Renal cortical epithelial cell (primary cell): ENCODE data around the gene STMN3. TPM values are rescaled to one million over a fixed set of nuclear protein-coding genes. Genes with fewer than 3 reads are reported as not detected.

Experiments
- DNase-seq: peaks from one replicate; pipeline ENCODE4 v3.0.0-alpha.2; 2011; ENCODE audit warnings: low read depth
- total RNA-seq: library from RNA; depleted of rRNA; stranded (reverse); fragments of >200 nt; gene quantifications from 2 replicates; pipeline ENCODE4 v1.2.3, GENCODE V29; 2014

The STMN3 gene
- 17.9 and 30.9 TPM in 2 replicates for total RNA-seq

DNA sequence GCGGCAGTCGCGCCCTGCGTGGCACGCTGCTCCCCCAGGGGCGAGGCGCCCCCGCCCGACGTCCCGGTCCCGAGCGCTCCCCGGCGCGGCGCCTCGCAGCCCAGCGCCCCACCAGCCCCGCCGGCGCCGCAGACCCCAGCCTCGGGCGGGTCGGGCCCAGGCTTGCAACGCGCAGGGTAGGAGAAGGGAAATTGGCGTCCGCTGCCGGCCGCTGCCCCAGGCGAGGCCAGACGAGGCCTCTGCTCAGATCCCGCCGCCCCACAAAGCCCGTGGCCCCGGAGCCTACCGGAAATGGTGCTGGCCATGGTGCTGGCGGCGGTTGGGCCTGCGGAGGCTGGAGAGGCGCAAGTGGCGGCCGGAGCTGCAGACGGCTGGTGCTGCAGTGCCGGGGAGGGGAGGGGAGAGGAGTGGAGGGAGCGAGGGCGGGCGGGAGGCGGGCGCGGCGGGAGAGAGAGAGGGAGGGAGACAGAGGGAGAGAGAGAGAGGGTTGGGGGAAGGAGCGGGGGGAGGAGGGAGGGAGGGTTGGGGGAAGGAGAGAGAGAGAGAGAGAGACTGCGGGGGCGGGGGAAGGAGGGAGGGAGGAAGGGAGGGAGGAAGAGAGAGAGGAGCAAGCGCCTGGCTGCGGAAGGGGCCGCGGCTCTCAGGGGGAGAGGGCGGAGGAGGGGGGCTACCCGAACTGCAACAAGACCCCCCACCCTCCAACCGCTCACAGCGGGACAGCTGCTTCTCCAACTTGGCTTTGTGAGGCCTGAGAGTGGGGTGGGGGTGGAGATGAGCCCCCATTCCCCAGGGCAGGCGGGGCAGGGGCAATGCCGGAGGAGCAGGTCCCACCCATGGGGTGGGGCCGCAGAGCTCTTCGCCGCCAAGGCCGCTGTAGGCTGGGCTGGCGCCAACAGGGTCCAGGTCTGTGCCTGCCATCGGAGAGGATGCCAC lies at the start of gene STMN3:
Gene STMN3 (minus strand): TSS at position 384 of the 933 bp plus-strand sequence. CDS start 79 bp downstream, at position 305.
- DNase-seq = peak; percentile 72

DNA sequence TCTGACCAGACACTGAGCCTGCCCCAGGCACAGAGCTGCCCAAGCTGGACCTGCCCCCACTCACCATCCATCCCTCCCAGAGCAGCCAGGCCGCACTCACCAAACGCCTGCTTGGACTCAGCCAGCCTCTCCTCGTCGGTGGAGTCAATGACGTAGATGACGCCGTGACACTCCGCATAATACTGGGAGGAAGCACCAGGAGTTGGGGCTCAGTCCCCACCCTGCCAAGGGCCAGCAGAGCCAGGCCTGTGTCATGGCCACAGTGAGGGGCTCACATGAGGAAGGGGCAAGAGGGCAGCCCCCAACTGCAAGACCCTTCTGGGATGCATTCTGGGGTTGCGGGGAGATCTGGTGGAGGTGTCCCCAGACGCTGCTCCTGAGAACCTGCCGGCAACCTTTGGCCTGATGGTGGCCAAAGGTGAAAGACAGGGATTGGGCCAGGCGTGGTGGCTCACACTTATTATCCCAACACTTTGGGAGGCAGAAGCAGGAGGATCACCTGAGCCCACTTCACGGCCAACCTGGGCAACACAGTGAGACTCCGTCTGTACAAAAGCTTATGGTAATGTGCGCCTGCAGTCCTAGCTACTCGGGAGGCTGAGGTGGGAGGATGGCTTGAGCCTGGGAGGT lies 48.9 kb upstream of the STMN3 start:
- DNase-seq = no peak

DNA sequence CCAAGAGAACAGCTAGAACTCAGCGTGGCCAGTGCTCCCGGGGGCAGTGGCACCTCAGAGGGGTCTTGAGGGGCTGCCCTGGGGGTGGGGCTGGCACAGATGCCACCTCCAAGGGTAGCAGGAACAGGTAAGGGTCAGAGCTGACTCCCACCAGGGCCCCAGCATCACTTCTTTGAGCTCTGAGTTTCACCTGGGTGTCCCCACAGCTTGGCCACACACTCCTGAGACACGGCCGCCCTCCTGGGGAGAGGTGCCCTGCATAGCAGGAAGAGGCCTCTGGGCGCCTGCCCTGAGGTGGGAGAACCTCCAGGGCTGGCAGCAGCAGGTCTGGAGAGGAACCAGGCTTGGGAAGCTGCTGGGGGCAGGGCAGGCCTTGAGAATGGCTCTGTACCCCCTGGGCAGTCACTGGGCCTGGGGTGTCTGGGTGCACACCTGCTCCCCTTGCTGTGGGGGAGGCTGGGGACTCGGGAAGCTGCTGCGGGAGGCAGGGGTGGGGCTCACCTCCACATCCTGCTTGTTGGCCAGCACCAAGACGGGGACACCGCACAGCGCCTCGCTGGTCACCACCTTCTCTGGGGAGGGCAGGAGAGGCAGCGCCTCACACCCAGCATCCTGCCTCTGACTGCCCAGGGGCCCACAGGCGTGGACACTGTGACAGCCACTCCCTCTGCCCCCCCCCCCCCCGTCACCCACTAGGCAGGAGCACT lies 48.3 kb upstream of the STMN3 start:
- no peak for DNase-seq

DNA sequence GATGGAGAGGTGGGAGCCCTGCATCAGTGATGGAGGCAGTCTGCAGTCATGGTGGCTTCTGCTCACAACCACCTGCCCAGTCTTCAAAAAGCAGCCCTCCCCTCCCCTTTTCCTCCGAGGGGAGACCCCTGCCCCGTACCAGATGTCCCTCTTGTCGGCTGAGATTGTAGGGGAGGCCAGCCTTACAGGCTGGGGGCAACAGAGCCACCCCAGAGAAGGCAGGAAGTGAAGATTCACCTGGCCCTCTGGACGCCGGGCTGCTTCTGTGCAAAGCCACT lies 47.8 kb upstream of the STMN3 start:
- no peak for DNase-seq

DNA sequence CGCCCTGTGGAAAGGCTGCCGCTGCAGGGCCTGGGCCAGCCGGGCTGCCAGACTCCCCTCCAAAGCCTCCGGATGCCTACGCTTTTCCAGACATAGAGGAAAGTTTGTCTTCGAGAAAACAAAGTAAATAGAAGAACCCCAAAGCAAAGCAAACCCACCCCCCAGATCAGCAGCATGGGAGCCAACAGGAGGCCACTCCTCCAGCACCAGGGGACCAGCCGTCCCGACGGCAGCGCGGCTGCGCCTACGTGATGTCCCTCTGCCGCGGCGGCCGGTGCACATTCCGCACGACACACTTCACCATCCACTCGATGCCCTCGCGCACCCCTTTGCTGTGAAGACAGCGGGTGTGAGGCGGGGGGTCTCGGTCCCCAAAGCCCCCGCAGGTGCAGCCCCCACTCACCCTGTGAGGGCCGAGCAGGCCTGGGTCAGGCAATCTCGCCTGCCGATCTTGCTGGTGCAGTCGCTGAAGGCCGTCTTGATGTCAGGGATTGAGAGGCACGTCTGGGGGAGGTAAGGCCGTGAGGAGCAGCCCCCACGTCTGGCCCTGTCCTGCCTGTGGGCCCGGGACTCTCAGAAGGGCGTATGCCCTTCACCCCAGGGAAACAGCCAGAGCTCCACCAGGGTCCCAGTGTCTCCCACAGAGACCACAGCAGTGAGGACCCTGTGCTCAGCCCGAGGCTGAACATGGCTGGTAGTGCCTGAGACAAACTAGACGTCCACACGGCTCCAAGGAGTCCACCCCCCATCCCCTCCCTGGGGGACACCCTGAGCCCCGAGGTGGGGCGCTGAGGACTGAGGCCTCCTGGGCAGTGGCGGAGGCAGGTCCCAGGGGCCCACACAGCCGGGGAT lies 47.2 kb upstream of the STMN3 start:
- DNase-seq = no peak

DNA sequence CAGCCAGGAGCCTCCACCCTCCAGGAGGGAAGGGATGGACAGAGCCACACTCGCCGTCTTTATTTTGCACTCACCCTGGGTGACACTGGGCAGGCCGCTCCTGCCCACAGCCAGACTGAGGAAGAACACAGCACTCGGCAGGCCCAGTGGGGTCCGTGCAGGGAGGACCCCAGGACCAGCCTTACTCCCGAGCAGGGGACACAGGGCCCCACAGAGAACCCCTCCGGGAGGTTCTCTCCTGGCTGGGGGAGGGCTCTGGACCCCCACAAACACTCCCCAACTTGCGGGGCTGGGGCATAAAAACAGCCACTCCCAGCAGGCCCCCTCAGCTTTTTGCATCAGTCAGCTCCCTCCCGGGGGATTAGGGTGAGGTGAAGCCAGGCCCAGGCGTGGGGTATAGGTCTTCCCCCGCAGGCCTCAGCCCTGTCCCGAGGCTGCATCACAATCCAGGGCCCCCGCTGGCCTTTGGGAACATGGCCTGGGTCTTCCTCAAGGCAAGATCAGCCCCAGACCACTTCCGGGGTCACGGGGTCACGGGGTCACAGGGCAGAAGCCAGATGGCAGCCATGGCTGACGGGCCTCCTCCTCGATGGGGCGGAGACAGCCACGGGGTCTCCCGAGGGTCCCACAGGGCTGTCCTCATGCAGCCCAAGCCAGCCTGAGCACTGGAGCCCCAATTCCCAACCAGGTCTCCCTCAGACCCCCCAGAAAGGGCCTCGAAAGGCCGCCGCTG lies 46.4 kb upstream of the STMN3 start:
- DNase-seq = no peak

DNA sequence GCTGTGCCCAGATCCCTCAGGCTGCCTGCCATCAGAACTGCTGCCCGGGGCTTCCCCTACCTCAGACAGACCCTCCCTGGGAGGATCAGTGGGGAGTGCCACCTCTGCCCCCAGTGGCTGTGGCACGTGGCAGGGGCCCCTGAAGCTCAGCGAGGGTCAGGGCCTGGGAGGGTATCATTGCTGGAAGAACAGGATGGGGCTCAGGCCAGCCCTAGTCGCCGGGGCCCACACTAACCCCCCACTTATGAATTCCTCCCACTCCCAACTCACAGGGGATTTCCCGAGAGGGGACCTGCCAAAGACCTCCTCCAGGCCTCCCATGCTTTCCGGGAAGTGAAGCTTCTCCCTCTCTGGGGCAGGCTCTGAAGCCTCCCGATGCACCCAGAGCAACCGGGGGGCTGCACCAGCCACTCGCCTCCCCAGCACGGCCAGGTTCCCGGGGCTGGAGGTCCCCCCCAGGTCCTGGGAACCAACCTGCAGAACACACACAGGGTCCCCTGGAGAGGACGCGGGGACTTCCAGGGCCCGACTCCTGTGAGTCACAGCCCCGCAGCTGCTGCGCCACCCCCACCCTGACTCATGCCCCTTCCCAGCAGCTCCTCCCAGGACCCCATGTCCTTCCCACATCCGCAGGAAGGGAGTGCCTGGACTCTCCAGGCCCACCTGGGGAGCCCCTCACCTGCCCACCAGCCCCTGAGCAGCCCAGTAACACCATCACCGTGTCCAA lies 45.7 kb upstream of the STMN3 start:
- DNase-seq = peak; percentile 88

DNA sequence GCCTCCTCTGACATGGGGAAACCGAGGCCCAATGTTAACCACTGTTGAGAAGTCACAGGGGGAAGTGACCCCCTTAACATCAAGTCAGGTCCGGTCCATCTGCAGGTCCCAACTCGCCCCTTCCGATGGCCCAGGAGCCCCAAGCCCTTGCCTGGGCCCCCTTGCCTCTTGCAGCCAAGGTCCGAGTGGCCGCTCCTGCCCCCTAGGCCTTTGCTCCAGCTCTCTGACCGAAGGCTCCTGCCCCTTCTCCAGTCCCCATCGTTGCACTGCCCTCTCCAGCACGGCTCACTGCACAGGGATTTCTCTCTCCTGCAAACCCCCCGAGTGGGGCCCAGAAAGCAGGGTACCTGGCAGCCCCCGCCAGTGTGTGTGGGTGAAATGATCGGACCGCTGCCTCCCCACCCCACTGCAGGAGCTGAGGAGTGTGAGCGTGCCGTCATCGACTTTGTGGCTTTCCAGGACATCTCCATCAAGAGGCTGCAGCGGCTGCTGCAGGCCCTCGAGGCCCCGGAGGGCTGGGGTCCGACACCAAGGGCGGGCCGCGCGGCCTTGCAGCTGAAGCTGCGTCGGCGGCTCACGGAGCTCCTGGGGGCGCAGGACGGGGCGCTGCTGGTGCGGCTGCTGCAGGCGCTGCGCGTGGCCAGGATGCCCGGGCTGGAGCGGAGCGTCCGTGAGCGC lies 44.8 kb upstream of the STMN3 start:
- no peak for DNase-seq

DNA sequence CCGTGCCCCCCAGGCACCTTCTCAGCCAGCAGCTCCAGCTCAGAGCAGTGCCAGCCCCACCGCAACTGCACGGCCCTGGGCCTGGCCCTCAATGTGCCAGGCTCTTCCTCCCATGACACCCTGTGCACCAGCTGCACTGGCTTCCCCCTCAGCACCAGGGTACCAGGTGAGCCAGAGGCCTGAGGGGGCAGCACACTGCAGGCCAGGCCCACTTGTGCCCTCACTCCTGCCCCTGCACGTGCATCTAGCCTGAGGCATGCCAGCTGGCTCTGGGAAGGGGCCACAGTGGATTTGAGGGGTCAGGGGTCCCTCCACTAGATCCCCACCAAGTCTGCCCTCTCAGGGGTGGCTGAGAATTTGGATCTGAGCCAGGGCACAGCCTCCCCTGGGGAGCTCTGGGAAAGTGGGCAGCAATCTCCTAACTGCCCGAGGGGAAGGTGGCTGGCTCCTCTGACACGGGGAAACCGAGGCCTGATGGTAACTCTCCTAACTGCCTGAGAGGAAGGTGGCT lies 44.2 kb upstream of the STMN3 start:
- DNase-seq = no peak

DNA sequence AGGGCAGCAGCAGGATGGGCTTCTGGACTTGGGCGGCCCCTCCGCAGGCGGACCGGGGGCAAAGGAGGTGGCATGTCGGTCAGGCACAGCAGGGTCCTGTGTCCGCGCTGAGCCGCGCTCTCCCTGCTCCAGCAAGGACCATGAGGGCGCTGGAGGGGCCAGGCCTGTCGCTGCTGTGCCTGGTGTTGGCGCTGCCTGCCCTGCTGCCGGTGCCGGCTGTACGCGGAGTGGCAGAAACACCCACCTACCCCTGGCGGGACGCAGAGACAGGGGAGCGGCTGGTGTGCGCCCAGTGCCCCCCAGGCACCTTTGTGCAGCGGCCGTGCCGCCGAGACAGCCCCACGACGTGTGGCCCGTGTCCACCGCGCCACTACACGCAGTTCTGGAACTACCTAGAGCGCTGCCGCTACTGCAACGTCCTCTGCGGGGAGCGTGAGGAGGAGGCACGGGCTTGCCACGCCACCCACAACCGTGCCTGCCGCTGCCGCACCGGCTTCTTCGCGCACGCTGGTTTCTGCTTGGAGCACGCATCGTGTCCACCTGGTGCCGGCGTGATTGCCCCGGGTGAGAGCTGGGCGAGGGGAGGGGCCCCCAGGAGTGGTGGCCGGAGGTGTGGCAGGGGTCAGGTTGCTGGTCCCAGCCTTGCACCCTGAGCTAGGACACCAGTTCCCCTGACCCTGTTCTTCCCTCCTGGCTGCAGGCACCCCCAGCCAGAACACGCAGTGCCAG lies 43.6 kb upstream of the STMN3 start, which contains the start of gene TNFRSF6B:
Gene TNFRSF6B (plus strand): TSS at position 25 of the 729 bp plus-strand sequence. CDS start 116 bp downstream, at position 141.
- no peak for DNase-seq

DNA sequence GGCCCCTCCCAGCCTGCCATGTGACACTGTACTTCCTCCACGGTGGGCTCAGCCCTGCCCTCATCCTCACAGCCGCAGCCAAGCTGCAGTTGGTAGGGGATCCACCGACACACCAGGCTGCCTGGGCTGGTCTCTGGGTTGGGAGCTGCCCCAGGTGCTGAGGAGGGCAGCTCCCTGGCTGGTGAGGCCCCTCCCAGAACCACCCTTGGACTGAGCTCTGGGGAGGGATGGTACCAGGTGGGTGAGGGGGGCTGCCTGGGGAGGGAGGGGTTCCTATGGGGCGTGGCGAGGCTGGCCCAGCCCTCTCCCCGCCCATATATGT lies 43.0 kb upstream of the STMN3 start:
- peak; percentile 63 for DNase-seq

DNA sequence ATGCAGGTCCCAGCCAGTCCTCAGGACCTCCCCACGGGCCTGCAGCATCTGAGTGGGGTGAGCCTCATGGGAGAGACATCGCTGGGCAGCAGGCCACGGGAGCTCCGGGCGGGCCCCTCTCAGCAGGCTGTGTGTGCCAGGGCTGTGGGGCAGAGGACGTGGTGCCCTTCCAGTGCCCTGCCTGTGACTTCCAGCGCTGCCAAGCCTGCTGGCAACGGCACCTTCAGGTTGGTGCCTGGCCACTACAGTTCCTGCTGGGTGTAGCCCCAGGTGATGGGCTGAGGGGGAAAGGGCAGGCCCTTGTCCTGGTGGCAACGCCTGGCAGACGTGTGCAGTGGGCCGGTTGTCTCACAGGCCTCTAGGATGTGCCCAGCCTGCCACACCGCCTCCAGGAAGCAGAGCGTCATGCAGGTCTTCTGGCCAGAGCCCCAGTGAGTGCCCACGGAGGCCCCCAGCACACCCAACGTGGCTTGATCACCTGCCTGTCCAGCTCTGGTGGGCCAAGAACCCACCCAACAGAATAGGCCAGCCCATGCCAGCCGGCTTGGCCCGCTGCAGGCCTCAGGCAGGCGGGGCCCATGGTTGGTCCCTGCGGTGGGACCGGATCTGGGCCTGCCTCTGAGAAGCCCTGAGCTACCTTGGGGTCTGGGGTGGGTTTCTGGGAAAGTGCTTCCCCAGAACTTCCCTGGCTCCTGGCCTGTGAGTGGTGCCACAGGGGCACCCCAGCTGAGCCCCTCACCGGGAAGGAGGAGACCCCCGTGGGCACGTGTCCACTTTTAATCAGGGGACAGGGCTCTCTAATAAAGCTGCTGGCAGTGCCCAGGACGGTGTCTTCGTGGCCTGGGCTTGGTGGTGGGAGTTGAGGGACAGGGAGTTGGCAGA lies 42.4 kb upstream of the STMN3 start:
- DNase-seq = no peak

DNA sequence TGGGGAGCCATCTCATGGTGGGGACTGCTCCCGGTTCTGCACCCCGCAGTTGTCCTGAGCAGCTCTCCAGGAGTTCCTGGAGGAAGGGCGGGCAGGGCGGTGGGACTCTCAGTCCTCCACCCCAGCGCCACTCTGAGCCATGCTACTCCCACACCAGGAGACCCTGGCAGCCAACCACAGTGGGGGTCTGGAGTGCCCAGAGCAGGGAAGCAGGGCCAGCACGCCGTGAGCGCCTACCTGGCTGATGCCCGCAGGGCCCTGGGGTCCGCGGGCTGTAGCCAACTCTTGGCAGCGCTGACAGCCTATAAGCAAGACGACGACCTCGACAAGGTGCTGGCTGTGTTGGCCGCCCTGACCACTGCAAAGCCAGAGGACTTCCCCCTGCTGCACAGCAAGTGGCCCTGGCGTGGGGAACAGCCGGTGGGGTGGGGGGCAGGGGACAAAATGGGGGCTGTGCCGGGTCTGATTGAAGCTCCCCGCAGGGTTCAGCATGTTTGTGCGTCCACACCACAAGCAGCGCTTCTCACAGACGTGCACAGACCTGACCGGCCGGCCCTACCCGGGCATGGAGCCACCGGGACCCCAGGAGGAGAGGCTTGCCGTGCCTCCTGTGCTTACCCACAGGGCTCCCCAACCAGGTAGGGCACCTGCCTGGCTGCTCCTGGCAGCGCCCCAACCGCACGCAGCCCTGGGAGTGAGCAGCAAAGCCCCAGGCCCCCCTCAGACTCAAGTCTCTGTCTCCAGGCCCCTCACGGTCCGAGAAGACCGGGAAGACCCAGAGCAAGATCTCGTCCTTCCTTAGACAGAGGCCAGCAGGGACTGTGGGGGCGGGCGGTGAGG lies 41.6 kb upstream of the STMN3 start:
- no peak for DNase-seq

DNA sequence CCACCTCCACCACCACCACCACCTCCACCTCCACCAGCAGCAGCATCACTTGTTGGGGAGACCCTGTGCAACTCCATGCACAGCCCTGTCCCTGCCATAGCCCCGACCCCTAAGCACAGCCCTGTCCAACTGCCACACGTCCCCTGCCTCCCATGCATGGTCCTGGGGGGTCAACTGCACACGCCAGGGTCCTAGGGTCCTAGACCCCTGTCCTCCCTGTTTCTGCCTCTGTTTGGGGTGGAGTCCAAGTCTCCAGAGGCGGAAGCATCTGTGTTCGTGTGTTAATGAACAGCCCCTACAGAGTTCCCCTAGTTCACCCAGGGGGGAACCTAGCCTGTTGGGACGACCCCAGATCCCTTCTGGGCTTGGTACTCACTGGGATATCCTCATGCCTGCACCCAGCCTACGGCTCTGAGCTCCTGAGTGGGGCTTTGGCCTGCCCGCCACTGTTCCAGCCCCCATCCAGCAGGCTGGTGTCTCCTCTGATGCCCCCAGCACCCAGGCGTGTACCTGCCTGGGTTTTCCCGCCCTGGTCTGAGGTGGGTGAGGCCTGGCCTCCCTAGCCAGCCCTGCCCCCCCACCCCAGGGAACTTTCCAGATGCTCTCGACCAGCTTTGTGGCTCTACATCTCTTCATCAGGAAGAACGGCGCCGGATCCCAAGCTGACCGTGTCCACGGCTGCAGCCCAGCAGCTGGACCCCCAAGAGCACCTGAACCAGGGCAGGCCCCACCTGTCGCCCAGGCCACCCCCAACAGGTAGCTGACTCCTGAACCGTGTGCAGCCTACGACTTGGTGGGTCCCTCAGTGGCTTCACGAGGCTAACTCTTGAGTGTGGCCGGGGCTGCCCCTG lies 40.7 kb upstream of the STMN3 start:
- DNase-seq = no peak

DNA sequence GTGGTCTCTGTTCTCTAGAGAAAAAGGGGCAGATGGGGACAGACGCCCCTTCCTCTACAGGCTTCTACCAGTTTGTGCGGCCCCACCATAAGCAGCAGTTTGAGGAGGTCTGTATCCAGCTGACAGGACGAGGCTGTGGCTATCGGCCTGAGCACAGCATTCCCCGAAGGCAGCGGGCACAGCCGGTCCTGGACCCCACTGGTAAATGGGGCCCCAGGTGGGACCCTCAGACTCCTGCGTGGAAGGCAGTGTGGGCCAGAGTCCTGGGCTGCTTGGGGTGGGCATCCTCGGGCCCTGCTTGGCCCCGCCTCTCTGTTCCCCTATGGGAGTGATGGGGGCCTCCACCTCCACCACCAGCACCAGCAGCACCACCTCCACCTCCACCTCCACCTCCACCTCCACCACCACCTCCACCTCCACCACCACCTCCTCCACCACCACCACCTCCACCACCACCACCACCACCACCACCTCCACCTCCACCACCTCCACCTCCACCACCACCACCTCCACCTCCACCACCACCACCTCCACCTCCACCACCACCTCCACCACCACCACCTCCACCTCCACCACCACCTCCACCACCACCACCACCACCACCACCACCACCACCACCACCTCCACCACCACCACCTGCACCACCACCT lies 40.0 kb upstream of the STMN3 start:
- no peak for DNase-seq
